ENCODE results near the gene MSANTD7. TPM values are rescaled to one million over a fixed set of nuclear protein-coding genes. Genes with fewer than 3 reads are reported as not detected.

Gene MSANTD7
- total and polyA plus RNA-seq, 10 of the 15 experiments (the other 5 are each of a cell fraction or from before 2014, with no cell fraction given): 3.5 to 22.8 (median 18.5) TPM

DNA sequence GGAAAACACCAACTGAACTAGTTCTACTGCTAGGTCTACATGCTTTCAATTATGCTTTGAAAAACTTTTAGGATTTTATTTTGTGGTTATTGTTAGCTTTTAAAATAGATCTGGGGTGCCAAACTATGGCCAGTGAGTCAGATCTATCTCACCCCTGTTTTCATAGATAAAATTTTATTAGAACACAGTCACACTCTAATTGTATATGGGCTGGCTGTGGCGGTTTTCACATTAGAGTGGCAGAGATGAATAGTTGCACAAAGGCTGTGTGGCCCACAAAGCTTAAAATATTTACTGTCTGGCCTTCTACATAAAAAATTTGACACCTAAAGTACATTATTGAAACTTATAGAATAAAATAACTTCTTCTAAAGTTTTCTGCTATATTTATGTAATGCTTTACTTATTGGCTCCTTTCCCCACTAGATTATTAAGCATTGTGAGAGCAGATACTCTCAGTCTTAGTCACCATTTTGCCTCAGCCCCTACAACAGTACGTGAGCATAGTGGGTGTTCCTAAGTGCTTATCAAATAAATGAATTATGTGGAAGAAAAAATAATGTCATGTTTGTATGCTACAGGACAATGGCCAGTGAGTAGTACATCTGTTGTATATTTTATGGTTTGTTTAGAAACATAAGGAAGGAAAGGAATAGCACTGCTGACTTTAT is 35.1 kb downstream of the MSANTD7 start (continued):
- TF ChIP-seq, protein P1, sequence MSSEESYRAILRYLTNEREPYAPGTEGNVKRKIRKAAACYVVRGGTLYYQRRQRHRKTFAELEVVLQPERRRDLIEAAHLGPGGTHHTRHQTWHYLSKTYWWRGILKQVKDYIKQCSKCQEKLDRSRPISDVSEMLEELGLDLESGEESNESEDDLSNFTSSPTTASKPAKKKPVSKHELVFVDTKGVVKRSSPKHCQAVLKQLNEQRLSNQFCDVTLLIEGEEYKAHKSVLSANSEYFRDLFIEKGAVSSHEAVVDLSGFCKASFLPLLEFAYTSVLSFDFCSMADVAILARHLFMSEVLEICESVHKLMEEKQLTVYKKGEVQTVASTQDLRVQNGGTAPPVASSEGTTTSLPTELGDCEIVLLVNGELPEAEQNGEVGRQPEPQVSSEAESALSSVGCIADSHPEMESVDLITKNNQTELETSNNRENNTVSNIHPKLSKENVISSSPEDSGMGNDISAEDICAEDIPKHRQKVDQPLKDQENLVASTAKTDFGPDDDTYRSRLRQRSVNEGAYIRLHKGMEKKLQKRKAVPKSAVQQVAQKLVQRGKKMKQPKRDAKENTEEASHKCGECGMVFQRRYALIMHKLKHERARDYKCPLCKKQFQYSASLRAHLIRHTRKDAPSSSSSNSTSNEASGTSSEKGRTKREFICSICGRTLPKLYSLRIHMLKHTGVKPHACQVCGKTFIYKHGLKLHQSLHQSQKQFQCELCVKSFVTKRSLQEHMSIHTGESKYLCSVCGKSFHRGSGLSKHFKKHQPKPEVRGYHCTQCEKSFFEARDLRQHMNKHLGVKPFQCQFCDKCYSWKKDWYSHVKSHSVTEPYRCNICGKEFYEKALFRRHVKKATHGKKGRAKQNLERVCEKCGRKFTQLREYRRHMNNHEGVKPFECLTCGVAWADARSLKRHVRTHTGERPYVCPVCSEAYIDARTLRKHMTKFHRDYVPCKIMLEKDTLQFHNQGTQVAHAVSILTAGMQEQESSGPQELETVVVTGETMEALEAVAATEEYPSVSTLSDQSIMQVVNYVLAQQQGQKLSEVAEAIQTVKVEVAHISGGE (CRISPR knock-in tag; IDR thresholded peaks at IDR 0.05): no peak
- TF ChIP-seq ZZZ3 (IDR thresholded peaks at IDR 0.05; ENCODE audit: control insufficient read depth, insufficient read length, low read depth) (no peak), IRF4 (IDR thresholded peaks at IDR 0.05; ENCODE audit: low read depth, low read length) (peak; percentile 72; the same call in 1 of the 2 replicates), YBX1 (IDR thresholded peaks at IDR 0.05) (no peak), BMI1 (IDR thresholded peaks at IDR 0.05; ENCODE audit: borderline replicate concordance) (no peak), BHLHE40 (IDR thresholded peaks at IDR 0.05; ENCODE audit: borderline replicate concordance in 1 of 2, low read depth in 2 of 2, low read length in 1 of 2) (no peak), ZNF274 (IDR thresholded peaks at IDR 0.05; ENCODE audit: insufficient read depth, insufficient read length) (no peak)

DNA sequence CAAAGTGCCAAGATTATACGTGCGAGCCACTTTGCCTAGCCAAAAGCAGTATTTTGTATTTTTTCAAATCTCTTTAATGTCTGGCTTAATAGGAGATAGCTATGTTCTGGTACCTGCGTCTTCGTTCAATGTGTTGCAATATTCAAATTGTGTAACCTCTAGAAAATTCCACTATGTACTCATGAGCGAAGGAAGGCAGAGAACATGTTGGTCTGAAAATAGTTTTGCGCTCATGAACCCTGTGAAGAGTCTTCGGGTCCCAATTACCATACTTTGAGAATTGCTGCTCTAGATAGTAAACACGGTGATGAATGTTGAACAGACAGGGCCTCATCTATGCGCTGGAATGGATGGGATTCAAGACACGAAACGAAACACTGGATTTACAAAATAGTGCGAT is 37.8 kb downstream of the MSANTD7 start:
- H2AFZ ChIP-seq (ENCODE audit: control insufficient read depth, low read depth, low read length): no peak overlapping the region
- no peak overlapping the region for H3K4me2 ChIP-seq (ENCODE audit: control insufficient read depth, insufficient read depth)
- peaks cover 0 to 3% of the 10 kb centered on the region in 2 experiments; a peak in 1 of 4 replicates for H3K36me3 ChIP-seq (ENCODE audit: control insufficient read depth in 2 of 2, insufficient read depth in 2 of 2, low read length in 1 of 2)
- FAIRE-seq (no peak), DNase-seq (ENCODE audit: low read depth, low spot score) (no peak), ATAC-seq (no peak)
- 99% methylated on average over 12 of the region's 12 CpGs for WGBS (ENCODE audit: insufficient coverage, insufficient replicate concordance, low lambda C conversion rate, missing lambda C conversion rate)
- H3K79me2 ChIP-seq (ENCODE audit: control insufficient read depth, insufficient read depth, low read length): peaks cover 44% of the 10 kb centered on the region
- no peaks in the 10 kb centered on the region for H3K9me3 ChIP-seq (replicated peaks; ENCODE audit: control insufficient read depth, insufficient read depth, low read length)
- RAD21 ChIA-PET (ENCODE audit: unreplicated experiment): interaction anchor here (0.9 kb wide), 1 partner anchor 38 kb away, joined by 4 read pairs; the partner anchor contains the start of genes CDNF, HSPA14 and MSANTD7
- SMC1A ChIA-PET (ENCODE audit: uncharacterized antibody, unreplicated experiment): interaction anchor here (1.0 kb wide), 1 partner anchor 28 kb away, joined by 3 read pairs; no protein-coding TSS in a partner anchor
- CTCF ChIA-PET: interaction anchor here (0.7 to 3.1 kb wide), 4 partner anchors 10 to 77 kb away, joined by 3 to 13 read pairs (median 4); partner anchors contain the start of genes CDNF, HSPA14 and MSANTD7
- in situ Hi-C loops (cut with MboI) (no loop called here), intact Hi-C loops (cut with micrococcal nuclease; ENCODE audit: unreplicated experiment) (loop anchor here (5.0 kb wide), 1 partner anchor 39 kb away; the partner anchor contains the start of genes CDNF, HSPA14 and MSANTD7)
- no peak overlapping the region for H3K9ac ChIP-seq (ENCODE audit: control insufficient read depth, insufficient read depth, low read length)
- POLR2A ChIA-PET: interaction anchor here (0.9 to 1.7 kb wide), 3 partner anchors 10 to 77 kb away, joined by 3 to 5 read pairs (median 3); partner anchors contain the start of genes DCLRE1C, HSPA14 and MSANTD7
- BruUV-seq (replicated peaks): no TSS peak
- no peak overlapping the region for H3K27ac ChIP-seq (ENCODE audit: control insufficient read depth, insufficient read depth)
- H3K27me3 ChIP-seq (replicated peaks in 1 of 2; ENCODE audit: control insufficient read depth in 2 of 2, insufficient read depth in 2 of 2, low read length in 1 of 2): no peaks in the 10 kb centered on the region
- H3K4me3 ChIP-seq: no peak overlapping the region
- H4K20me1 ChIP-seq (ENCODE audit: control insufficient read depth, insufficient read depth): no peaks in the 10 kb centered on the region
- H3K4me1 ChIP-seq (ENCODE audit: control insufficient read depth, insufficient read depth, low read length): peaks cover 7% of the 10 kb centered on the region
- TF ChIP-seq SMARCA5 (IDR thresholded peaks at IDR 0.05): no peak
- no peak for TF ChIP-seq GATAD2B (conservative IDR thresholded peaks at IDR 0.05; ENCODE audit: low read depth)
- no peak for TF ChIP-seq CHD4 (IDR thresholded peaks at IDR 0.05)
- TF ChIP-seq CREB1 (IDR thresholded peaks at IDR 0.05; ENCODE audit: low read depth): no peak
- TF ChIP-seq, protein P2, sequence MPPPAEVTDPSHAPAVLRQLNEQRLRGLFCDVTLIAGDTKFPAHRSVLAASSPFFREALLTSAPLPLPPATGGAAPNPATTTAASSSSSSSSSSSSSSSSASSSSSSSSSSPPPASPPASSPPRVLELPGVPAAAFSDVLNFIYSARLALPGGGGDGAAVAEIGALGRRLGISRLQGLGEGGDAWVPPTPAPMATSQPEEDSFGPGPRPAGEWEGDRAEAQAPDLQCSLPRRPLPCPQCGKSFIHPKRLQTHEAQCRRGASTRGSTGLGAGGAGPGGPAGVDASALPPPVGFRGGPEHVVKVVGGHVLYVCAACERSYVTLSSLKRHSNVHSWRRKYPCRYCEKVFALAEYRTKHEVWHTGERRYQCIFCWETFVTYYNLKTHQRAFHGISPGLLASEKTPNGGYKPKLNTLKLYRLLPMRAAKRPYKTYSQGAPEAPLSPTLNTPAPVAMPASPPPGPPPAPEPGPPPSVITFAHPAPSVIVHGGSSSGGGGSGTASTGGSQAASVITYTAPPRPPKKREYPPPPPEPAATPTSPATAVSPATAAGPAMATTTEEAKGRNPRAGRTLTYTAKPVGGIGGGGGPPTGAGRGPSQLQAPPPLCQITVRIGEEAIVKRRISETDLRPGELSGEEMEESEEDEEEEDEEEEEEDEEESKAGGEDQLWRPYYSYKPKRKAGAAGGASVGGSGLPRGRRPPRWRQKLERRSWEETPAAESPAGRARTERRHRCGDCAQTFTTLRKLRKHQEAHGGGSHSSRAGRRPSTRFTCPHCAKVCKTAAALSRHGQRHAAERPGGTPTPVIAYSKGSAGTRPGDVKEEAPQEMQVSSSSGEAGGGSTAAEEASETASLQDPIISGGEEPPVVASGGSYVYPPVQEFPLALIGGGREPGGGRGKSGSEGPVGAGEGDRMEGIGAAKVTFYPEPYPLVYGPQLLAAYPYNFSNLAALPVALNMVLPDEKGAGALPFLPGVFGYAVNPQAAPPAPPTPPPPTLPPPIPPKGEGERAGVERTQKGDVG (CRISPR knock-in tag; IDR thresholded peaks at IDR 0.05): no peak
- TF ChIP-seq CBX5 (IDR thresholded peaks at IDR 0.05; ENCODE audit: low read depth): no peak
- TF ChIP-seq TCF12 (IDR thresholded peaks at IDR 0.05; ENCODE audit: low read depth, low read length): no peak
- TF ChIP-seq, protein P3, sequence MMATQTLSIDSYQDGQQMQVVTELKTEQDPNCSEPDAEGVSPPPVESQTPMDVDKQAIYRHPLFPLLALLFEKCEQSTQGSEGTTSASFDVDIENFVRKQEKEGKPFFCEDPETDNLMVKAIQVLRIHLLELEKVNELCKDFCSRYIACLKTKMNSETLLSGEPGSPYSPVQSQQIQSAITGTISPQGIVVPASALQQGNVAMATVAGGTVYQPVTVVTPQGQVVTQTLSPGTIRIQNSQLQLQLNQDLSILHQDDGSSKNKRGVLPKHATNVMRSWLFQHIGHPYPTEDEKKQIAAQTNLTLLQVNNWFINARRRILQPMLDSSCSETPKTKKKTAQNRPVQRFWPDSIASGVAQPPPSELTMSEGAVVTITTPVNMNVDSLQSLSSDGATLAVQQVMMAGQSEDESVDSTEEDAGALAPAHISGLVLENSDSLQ (IDR thresholded peaks at IDR 0.05): no peak

Measured in GM12878 (cell line).